SW 1271 (cell line): Measurements from ENCODE around the gene ABRAXAS1.

Experiments
- DNase-seq, 2 experiments: peaks; one replicate each; lab custom pipeline; 2025; lab: John Stamatoyannopoulos, UW

The ABRAXAS1 gene

DNA sequence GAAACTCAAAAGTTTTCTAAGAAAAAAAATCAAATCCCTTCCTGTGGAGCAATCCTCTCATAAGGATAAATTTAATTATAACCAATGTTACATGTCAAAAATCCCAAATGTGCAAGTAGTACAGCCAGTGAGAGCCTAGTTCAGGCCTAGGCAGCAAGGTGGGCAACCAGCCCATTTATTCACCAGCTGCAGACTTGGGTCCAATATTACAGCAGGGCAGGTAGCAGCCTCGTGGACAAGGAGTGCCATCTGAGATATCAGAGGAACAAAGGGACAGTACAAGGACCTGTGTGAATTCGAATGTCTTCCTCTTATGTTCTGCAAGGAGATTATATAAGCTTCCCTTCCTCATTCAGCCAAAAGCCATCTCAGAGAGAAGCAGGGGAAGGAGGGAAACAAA, 35.9 kb downstream of the ABRAXAS1 start:
- no peak for DNase-seq

- no peak for DNase-seq
Measured at GRCh38 chr4:83440899-83441298, 44.0 kb downstream of the ABRAXAS1 start.

DNA sequence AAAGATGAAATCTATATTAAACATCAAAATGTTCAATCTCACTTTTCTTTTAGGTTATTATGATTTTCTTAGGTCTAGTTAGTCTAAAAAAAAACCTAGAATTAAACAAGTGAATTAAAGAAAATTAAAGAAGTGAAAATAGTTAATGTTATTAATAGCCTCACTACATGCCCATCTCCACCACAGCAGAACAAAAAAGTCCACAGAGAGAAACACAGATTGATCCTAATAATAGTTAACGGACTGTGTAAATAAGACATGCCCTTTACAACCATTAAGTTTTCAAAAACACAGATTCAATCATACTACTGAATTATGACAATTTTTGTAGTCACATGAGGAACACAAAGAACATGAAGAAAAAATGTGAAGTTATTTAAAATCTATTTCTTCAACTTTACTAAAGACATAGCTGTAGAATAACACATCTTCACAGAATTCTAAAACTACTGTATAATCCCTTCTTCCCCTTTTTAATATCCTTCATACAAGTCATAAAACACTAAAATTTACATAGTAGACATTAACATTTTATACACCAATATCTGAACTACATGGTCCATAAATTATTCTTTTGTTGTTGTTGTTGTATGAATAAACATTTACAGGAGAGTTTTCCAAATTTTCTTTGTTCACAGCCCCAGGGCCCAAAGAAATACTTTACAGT, 44.6 kb downstream of the ABRAXAS1 start:
- no peak for DNase-seq

GRCh38 chr4:83438719-83439118, 46.2 kb downstream of the ABRAXAS1 start:
- no peak for DNase-seq

GRCh38 chr4:83436680-83437079, 48.2 kb downstream of the ABRAXAS1 start:
- no peak for DNase-seq

- no peak for DNase-seq
Measured at GRCh38 chr4:83431200-83431599, 53.7 kb downstream of the ABRAXAS1 start.

- DNase-seq: no peak
Measured at GRCh38 chr4:83418211-83418610, 66.7 kb downstream of the ABRAXAS1 start.

DNA sequence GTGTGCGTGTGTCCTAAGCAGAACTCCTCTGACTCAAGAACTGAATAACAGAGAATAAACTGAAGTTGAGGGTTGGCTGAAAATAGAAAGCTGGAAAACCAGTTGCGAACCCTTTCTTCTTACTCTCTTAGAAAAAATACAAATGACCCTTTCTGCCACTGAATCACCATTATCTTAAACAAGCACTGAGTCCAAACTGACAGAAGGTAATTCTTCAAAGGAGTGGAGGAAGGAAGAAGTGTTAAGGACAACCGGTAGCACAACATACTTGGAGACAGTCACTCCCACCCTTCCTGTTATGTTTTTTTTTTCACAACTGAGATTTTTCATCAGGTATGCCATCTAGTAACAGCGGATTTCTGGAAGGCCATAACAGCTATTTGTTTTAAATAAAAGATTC, 67.3 kb downstream of the ABRAXAS1 start:
- DNase-seq: no peak

- DNase-seq: no peak
Measured at GRCh38 chr4:83413676-83414075, 71.2 kb downstream of the ABRAXAS1 start.
